ENCODE data around the gene SLC13A3. TPM values are rescaled to one million over a fixed set of nuclear protein-coding genes. Genes with fewer than 3 reads are reported as not detected.

SLC13A3 gene
- total and polyA plus RNA-seq, 2 donors (not counting 3 experiments of a cell fraction or from before 2014, with no cell fraction given): 0.11 to 0.40 TPM

- dilution Hi-C loops (cut with MboI; ENCODE audit: extremely low pct_ligation_motif_present, low sequenced_read_pairs): no loop called here
- CTCF ChIA-PET: interaction anchor here (1.0 to 6.0 kb wide), 7 partner anchors 9 to 170 kb away, joined by 3 to 49 read pairs (median 3); partner anchors contain the start of gene ZNF334
- no peak overlapping the region for H2AFZ ChIP-seq (ENCODE audit: low read depth, low read length)
- intact Hi-C loops (cut with micrococcal nuclease): no loop called here
- H4K20me1 ChIP-seq (replicated peaks; ENCODE audit: control insufficient read depth, extremely low read depth, insufficient read depth, low read length): peaks cover 2% of the 10 kb centered on the region
- TF ChIP-seq JUN (IDR thresholded peaks at IDR 0.05; ENCODE audit: borderline replicate concordance, insufficient read depth, insufficient read length, low read depth) (no peak), GATA2 (IDR thresholded peaks at IDR 0.05; ENCODE audit: insufficient read depth, insufficient read length, low read depth, low read length) (no peak), MAX (IDR thresholded peaks at IDR 0.05; ENCODE audit: insufficient read depth, insufficient read length) (no peak), EZH2 (IDR thresholded peaks at IDR 0.05; ENCODE audit: borderline replicate concordance, low read depth, low read length, severe bottlenecking) (no peak), POLR2A (IDR thresholded peaks at IDR 0.05; ENCODE audit: low read depth, low read length) (no peak), FOS (IDR thresholded peaks at IDR 0.05; ENCODE audit: borderline replicate concordance, insufficient read depth, low read length) (no peak), MYC (IDR thresholded peaks at IDR 0.05; ENCODE audit: low read depth, low read length) (no peak), POLR2AphosphoS5 (IDR thresholded peaks at IDR 0.05; ENCODE audit: insufficient read depth, low read depth, low read length) (no peak)
- POLR2A ChIA-PET: no interaction called here
- no peak overlapping the region for H3K4me3 ChIP-seq (replicated peaks in 1 of 3; ENCODE audit: insufficient read depth in 1 of 3, low read depth in 1 of 3, low read length in 3 of 3)
- H3K36me3 ChIP-seq (ENCODE audit: control insufficient read depth in 2 of 2, extremely low read depth in 1 of 2, insufficient read depth in 2 of 2, low read length in 2 of 2): peaks cover 2 to 5% of the 10 kb centered on the region in 2 experiments
- H3K9ac ChIP-seq (replicated peaks; ENCODE audit: extremely low read depth, insufficient read depth, low read length): no peak overlapping the region
- peaks cover 26% of the 10 kb centered on the region for H3K79me2 ChIP-seq (ENCODE audit: control insufficient read depth, insufficient read depth, low read length)
- H3K27ac ChIP-seq (ENCODE audit: insufficient read depth, low read depth, low read length): no peak overlapping the region
- H3K4me2 ChIP-seq (ENCODE audit: insufficient read depth, low read length): no peak overlapping the region
- peak; percentile 58 for DNase-seq (ENCODE audit: low read depth, low spot score)
- H3K4me1 ChIP-seq (ENCODE audit: control insufficient read depth, extremely low read depth, insufficient read depth, low read length): peaks cover 12% of the 10 kb centered on the region
- no peak for FAIRE-seq
- H3K9me1 ChIP-seq (replicated peaks; ENCODE audit: control insufficient read depth, extremely low read depth, insufficient read depth, low read length): no peaks in the 10 kb centered on the region
- BruUV-seq (replicated peaks): no TSS peak
- no peaks in the 10 kb centered on the region for H3K27me3 ChIP-seq (ENCODE audit: control insufficient read depth in 2 of 2, insufficient read depth in 2 of 2, low read length in 2 of 2)
- no peaks in the 10 kb centered on the region for H3K9me3 ChIP-seq (replicated peaks; ENCODE audit: control insufficient read depth, insufficient read depth, low read length)
Observed at GRCh38 chr20:46683011-46683667, 31.9 kb upstream of the SLC13A3 start.
